ENCODE measurements around the gene CD96. TPM values are rescaled to one million over a fixed set of nuclear protein-coding genes. Genes with fewer than 3 reads are reported as not detected.

Gene CD96
- total and polyA plus RNA-seq, 9 donors: 0.13 to 3.0 (median 0.72) TPM

DNA sequence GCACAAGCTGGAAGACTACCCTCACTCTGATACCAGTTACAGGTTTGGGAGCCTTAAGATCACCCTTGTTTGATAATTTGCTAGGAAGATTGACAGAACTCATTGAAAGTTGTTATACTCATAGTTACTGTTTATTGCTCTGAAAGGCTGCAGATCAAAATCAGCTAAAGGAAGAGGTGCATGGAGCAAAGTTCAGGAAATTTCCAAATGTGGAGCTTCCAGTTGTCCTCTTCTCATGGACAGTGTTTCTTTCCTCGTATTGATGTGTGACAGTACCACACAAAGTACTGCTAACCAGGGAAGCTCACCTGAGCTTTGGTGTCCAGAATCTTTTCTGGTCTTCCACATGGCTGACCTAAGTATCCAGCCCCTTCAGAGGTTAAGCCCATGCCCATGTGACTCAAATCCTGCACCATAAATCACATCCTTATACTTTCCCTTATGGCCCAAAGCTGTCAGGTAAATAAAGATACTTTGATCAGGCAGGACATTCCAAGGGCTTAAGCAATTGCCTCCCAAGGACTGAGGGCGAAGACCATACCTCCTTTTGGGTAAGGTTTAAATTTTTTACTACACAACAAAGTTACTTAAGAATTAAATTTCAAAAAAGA, 146.3 kb downstream of the CD96 start:
- intact Hi-C loops (cut with DNase I): no loop called here
- Histone ChIP-seq H3K36me3 (no peaks in the 10 kb centered on the region), H3K27ac (no peak overlapping the region), H3K4me3 (no peak overlapping the region), H3K9me3 (no peaks in the 10 kb centered on the region), H3K27me3 (no peaks in the 10 kb centered on the region), H3K4me1 (ENCODE audit: insufficient read depth) (no peaks in the 10 kb centered on the region)
- TF ChIP-seq CTCF (IDR thresholded peaks at IDR 0.05): no peak
- no peak for TF ChIP-seq POLR2A (IDR thresholded peaks at IDR 0.05)
- TF ChIP-seq EP300 (IDR thresholded peaks at IDR 0.05): no peak
- DNase-seq: no peak
- WGBS, 3 donors: 93 to 97% (median 94%) methylated on average over 2 of the region's 2 CpGs

DNA sequence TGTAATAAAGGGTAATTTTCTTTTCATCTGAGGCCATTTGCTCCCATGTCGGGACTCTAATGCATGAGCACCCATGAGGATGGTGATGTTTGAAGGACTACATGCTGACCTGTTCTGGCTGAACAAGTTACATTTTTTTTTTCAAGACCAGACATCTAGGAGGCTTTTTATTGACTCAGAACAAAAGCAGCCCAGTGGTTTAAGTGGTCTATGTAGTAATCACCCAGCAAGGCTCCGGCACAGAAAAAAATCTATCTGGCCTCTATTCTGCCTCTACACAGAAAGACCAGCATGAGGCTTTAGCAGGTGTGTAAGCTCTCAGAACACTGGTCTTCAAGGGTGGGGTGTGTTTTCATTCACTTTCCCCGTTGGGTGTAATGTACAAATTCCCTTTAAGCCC, 148.2 kb downstream of the CD96 start:
- TF ChIP-seq CTCF (IDR thresholded peaks at IDR 0.05): no peak
- TF ChIP-seq EP300 (IDR thresholded peaks at IDR 0.05): no peak
- TF ChIP-seq POLR2A (IDR thresholded peaks at IDR 0.05): no peak
- H3K4me1 ChIP-seq (ENCODE audit: insufficient read depth): no peaks in the 10 kb centered on the region
- DNase-seq: no peak
- H3K27ac ChIP-seq: no peak overlapping the region
- H3K36me3 ChIP-seq: no peaks in the 10 kb centered on the region
- H3K4me3 ChIP-seq: no peak overlapping the region
- no peaks in the 10 kb centered on the region for H3K27me3 ChIP-seq
- intact Hi-C loops (cut with DNase I): no loop called here
- H3K9me3 ChIP-seq: no peaks in the 10 kb centered on the region
- 88 to 89% (median 89%) methylated on average over 3 of the region's 3 CpGs for WGBS, 3 donors

DNA sequence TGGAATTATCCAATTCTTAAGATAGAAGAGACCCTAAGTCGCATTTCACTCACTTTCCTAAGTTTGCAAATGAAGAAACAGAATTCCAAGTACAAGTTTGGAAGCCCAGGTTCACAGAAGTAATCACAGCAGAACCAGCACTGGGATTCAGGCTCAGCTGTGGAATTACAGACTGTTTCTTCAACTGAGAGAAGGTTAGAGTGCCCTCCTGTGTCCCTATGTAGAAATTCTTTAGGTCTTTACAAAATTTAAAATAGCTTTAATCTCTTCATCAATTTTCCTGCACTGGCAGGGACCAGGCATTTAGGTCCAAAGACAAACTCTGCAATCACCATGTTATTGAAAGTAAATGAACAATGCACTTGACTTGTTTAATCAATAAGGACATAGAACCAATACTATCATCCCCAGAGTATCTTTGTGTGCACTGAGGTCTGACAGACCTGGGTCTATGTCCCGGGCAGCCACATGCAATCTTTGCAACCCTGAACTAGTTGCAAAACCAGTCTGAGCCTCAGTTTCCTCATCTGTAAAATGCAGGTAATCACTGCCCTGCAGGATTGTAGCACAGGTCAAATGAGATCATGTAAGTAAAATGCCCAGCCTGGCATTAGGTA, 149.4 kb downstream of the CD96 start:
- no peak for TF ChIP-seq POLR2A (IDR thresholded peaks at IDR 0.05)
- TF ChIP-seq CTCF (IDR thresholded peaks at IDR 0.05): no peak
- no peak for TF ChIP-seq EP300 (IDR thresholded peaks at IDR 0.05)
- no peaks in the 10 kb centered on the region for H3K9me3 ChIP-seq
- WGBS, 3 donors: 44 to 55% (median 47%) methylated on average over 2 of the region's 2 CpGs
- no peaks in the 10 kb centered on the region for H3K4me1 ChIP-seq (ENCODE audit: insufficient read depth)
- no peak for DNase-seq
- intact Hi-C loops (cut with DNase I): no loop called here
- H3K4me3 ChIP-seq: no peak overlapping the region
- no peak overlapping the region for H3K27ac ChIP-seq
- no peaks in the 10 kb centered on the region for H3K36me3 ChIP-seq
- H3K27me3 ChIP-seq: no peaks in the 10 kb centered on the region

- no peaks in the 10 kb centered on the region for H3K27me3 ChIP-seq
- no peaks in the 10 kb centered on the region for H3K4me1 ChIP-seq (ENCODE audit: insufficient read depth)
- H3K36me3 ChIP-seq: no peaks in the 10 kb centered on the region
- 68 to 69% (median 69%) methylated on average over 8 of the region's 8 CpGs for WGBS, 3 donors
- no peak for DNase-seq
- no peaks in the 10 kb centered on the region for H3K9me3 ChIP-seq
- no peak overlapping the region for H3K27ac ChIP-seq
- intact Hi-C loops (cut with DNase I): no loop called here
- TF ChIP-seq POLR2A (IDR thresholded peaks at IDR 0.05): no peak
- TF ChIP-seq CTCF (IDR thresholded peaks at IDR 0.05): no peak
- no peak for TF ChIP-seq EP300 (IDR thresholded peaks at IDR 0.05)
- no peak overlapping the region for H3K4me3 ChIP-seq
Measured at GRCh38 chr3:111692593-111693552, 150.9 kb downstream of the CD96 start.

All from ovary (tissue), 9 donors.